GM19238 (cell line): ENCODE measurements around the gene CES4A.
"Not testable (repeated sequence)": the region's sequence is repeated elsewhere in the genome, so short reads cannot be mapped to it uniquely, and the experiment has no call there.

Experiments
- DNase-seq: peaks from one replicate; pipeline ENCODE4 v3.0.0; 2011; ENCODE audit warnings: low spot score; ENCODE audit not compliant: insufficient read length

Gene CES4A

DNA sequence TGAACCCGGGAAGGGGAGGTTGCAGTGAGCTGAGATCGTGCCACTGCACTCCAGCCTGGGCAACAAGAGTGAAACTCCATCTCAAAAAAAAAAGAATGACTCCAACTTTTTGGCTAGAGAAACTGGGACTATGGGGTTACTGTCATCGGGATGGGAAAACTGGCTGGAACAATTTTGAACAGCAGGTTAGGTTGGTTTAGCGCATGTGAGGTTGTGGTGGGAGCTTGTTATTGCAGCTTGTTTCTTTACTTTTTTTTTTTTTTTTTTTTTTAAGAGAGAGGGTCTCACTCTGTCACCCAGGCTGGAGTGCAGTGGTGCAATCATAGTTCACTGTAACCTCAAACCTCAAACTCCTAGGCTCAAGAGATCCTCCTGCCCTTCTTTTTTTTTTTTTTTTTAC is 53.1 kb downstream of the CES4A start:
- DNase-seq: not testable (repeated sequence)

DNA sequence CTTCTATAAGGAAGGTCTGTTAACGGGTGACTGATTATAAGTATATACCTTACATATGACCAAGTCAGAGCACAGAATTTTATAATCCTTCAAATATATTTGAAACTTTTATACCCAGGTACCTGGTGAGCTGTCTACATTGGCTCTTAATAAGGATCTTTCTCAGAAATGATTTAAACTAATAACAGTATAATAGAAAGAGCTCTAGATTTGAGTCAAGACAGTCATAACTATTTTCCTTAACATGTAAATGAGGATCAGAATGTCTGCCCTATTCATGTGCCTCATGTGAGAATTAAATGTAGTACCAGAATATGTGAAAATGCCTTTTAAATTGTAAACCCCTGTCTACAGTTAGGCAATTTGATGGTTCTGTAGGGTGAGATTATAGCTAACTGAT is 55.0 kb downstream of the CES4A start:
- DNase-seq: no peak

DNA sequence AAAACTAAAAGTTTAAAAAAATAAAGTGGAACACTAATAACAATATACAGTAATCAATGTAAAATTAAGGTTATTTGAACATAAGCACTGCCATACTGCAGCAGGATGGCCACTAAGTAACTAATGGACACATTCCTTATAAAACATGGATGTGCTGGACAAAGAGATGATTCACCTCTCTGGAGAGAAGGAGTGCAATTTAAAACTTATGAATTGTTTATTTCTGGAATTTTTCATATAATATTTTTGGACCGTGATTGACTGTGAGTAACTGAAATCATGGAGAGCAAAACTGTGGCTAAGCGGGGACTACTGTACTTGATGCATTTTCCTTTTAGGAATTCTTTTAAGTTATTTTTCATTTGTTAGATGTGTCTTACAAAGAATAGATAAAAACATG is 62.4 kb downstream of the CES4A start:
- DNase-seq: no peak

DNA sequence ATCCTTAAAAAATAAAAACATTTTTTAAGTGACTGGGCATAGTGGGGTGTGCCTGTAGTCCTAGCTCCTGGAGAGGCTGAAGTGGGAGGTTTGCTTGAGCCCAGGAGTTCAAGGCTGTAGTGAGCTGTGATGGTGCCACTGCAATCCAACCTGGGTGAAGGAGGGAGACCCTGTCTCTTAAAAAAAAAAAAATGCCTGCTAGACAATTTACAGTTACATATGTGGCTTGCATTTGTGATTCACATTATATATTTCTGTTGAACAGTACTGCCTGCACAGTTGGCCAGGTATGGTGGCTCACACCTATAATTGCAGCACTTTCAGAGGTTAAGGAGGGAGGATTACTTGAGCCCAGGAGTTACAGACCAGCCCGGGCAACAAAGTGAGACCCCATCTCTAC is 64.0 kb downstream of the CES4A start:
- no peak for DNase-seq

DNA sequence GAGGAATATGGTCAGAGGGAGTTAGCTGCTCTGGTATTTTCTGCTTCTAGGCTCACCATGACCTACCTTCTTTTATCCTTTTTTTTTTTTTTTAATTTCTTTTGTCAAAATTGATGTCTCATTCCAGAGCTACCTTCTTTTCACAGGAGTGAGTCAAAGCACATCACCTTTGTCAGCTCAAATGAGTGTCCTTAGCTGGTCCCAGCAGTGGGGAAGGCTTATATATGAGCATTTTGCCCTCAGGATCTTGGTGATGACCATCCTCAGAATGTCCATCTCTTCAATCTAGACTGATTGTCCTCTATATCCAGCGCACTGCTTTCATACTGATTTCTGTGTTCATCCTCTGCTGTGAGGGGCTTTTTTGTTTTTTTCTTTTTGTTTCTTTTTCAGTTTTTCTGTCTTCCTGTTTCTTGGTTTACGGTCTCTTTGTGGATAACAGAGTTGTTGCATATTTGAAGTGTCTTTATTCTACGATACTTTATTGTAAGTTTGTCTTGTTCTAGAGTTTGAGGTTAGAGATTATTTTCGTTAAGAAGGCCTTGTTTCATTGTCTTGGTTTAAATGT is 65.5 kb downstream of the CES4A start:
- no peak for DNase-seq

DNA sequence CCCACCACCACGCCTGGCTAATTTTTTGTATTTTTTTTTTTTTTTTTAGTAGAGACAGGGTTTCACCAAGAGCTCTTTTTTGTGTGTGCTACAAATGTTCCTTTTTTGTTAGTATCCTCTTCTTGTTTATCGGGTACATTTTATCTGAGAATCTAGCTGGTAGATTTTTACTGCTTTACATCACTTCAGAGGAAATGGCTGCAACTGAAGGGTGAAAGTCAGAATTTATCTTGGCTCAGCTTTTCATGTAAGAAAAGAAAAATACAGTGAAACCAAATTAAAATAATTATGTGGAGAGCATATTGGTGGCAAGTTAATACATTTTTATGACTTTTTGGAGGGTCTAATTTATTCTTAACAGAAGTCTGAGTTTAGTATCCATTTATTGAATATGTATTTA is 66.5 kb downstream of the CES4A start:
- no peak for DNase-seq

DNA sequence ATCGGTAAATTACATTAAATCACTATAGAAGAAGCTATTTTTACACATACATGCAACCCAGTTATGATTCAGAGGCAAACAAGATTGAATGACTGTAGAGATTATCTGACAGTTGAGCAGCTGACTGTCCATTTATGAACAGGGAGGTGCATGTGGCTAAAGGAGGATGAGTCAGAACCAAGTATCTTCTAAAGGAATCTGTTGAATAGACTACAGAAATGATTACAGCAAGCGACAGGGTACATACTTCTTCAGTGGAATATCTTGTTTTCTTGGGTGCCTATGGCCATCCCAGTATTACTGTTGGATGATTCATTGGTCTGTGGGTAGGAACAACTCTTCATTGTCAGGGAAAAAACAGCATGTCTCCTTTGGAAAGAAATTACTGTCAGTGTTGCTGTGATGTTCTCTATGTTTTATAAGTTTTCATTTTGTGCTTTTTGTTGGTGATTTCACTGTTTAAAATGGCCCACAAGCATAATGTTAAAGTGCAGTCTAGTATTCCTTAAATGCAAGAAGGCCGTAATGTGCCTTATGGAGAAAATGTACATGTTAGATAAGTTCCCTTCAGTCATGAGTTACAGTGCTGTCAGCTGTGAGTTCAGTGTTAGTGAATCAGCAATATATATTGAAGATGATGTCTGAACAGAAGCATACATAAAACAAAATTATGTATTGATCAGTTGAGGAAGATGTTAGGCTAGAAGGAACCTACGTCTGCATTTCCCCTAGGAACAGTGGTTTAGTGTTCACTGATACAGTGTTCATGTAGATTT is 67.5 kb downstream of the CES4A start:
- DNase-seq: no peak
